AG09319 (cell line): ENCODE results near the gene CREBBP.

Experiments used
- DNase-seq: peaks from one replicate; pipeline ENCODE4 v3.0.0-alpha.2; 2010; ENCODE audit warnings: low read depth; ENCODE audit errors: extremely low read depth
- CTCF ChIP-seq: IDR thresholded peaks from 2 replicates; pipeline ENCODE4 v1.5.1; 2011; ENCODE audit warnings: low read depth, mild to moderate bottlenecking, inconsistent platforms, low read length, moderate library complexity

Gene CREBBP

GRCh38 chr16:3762107-3762750, 118.3 kb downstream of the CREBBP start:
- no peak for DNase-seq
- TF ChIP-seq CTCF, result no peak

GRCh38 chr16:3761375-3762106, 119.0 kb downstream of the CREBBP start:
- TF ChIP-seq CTCF, result no peak
- no peak for DNase-seq

GRCh38 chr16:3760518-3760917, 120.0 kb downstream of the CREBBP start:
- TF ChIP-seq CTCF, result no peak

GRCh38 chr16:3759736-3760135, 120.8 kb downstream of the CREBBP start:
- no peak for TF ChIP-seq CTCF
- DNase-seq, result no peak

More at GRCh38 chr16:3760518-3760917, 120.0 kb downstream of the CREBBP start:
- DNase-seq, result no peak

- no peak for TF ChIP-seq CTCF
- no peak for DNase-seq
These were observed 124.4 kb downstream of the CREBBP start for GRCh38 chr16:3756113-3756512.

GRCh38 chr16:3755249-3755648, 125.3 kb downstream of the CREBBP start:
- TF ChIP-seq CTCF, result no peak
- no peak for DNase-seq

- DNase-seq, result no peak
- TF ChIP-seq CTCF, result no peak
These were observed 125.7 kb downstream of the CREBBP start for GRCh38 chr16:3754772-3755171.
